Left hindlimb (tissue), 1 donor: ENCODE measurements around the gene DEDD2.
"Not testable (repeated sequence)": the region's sequence is repeated elsewhere in the genome, so short reads cannot be mapped to it uniquely, and the experiment has no call there.

Experiments
- DNase-seq: peaks from one replicate; pipeline ENCODE4 v3.0.0-alpha.2; 2018

DEDD2 gene, protein sequence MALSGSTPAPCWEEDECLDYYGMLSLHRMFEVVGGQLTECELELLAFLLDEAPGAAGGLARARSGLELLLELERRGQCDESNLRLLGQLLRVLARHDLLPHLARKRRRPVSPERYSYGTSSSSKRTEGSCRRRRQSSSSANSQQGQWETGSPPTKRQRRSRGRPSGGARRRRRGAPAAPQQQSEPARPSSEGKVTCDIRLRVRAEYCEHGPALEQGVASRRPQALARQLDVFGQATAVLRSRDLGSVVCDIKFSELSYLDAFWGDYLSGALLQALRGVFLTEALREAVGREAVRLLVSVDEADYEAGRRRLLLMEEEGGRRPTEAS

GRCh38 chr19:42217520-42218437, at the start of gene DEDD2:
TSS of gene DEDD2 (minus strand) at chr19:42217677. CDS start at chr19:42217007, 670 bp downstream.
- DNase-seq = peak; percentile 96

- DNase-seq = not testable (repeated sequence)
Observed at GRCh38 chr19:42266928-42267603, 49.6 kb upstream of the DEDD2 start.

DNA sequence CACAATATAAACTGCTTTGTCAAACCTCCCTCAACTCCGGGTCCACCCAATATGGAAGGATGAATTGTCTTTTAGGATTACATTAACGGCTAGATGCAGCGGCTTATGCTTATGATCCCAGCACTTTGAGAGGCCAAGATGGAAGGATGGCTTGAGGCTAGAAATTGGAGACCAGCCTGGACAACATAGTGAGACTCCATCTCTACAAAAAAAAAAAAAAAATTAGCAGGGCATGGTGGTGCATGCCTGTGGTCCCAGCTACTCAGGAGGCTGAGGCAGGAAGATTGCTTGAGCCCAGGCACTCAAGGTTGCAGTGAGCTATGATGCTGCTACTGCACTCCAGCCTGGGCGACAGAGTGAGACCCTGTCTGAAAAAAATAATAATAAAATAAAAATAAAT, 48.6 kb upstream of the DEDD2 start:
- DNase-seq = not testable (repeated sequence)

- no peak for DNase-seq
Observed at GRCh38 chr19:42261763-42262162, 44.3 kb upstream of the DEDD2 start.

- not testable (repeated sequence) for DNase-seq
Observed at GRCh38 chr19:42257842-42258241, 40.4 kb upstream of the DEDD2 start.

- peak; percentile 84 for DNase-seq
Observed at GRCh38 chr19:42255766-42256745, 38.6 kb upstream of the DEDD2 start.

DNA sequence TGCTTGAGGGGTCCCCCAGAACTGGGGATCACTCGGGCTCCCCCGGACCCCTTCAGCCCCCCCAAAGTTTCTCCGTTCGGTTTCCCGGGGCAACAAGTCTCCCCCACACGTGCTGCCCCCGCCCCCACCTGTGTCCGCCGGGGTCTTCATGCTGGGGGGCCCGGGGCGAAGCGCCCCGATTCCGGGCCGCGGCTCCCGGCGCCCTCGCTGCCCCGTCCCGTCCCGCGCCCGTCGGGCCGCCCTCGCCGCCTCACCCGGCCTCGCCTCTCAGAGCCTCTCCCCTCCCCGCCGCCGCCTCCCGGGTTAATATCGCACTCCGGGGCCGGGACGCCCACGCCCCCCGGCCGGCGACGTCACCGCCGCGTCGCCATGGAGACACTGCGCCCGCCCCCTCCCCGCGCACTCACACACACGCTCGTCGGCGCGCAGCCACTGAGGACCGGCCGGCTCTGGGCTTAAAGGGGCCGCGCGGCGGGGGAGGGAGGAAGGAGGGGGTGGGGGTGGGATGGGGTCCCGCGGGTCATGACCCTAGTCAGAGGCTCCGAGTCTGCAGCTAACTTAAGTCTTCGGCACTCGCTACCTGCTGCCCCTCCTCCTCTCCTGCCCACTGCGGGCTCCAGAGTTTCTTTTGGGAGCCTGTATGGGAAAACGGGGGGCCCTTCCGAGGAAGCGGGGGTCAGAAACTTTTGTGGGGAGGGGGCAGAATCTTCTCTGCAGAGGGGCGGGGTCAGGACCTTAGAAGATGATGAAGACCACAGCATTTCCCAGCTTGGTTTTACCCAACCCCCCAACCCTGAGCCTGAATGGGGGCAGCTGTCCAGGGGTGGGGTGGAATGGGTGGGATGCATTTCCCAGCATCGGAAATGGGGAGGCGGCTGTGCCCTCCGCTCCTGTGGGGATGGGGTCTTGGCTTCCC, 37.6 kb upstream of the DEDD2 start, which contains the start of gene ERF:
Gene ERF, minus strand, starts transcription at position 279 of the 916 bp plus-strand sequence. Its CDS starts 129 bp downstream, at position 150.
- DNase-seq = peak; percentile 97

DNA sequence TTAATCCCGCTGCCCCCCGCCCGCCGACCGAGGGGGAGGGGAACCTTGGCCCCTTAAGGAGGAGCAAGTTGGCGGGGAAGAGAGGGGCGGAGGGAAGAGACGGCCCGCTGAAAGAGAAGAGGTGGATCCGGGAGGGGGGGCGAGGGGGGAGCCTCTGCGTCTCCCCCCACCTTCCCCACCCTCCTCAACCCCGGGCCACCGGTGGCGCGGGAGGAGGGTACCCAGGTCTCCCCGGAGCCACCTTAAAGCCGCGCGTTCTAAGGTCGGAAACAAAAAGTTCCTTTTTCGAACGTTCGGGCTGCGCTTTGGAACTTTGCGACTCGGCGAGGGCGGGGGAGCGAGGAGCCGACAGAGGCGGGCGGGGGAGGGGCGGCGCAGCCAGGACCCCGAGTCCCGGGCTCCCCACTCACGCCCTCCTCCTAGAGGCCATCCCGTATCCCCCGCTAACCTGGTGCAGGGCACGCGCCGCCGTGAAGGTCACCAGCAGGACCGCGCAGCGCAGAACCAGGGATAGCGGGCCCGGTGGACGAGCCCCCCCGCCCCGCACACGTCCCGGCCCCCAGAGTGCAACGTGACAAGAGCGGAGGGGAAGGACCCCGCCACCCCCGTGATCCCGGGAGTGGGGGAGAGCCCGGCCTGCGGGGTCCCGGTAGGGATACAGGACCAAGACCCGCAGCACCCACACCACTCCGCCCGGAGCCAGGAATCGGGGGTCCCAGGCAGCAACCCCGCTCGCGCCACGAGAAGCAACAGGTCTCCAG, 36.8 kb upstream of the DEDD2 start:
- peak; percentile 85 for DNase-seq

- DNase-seq = peak; percentile 82
Observed at GRCh38 chr19:42253245-42254088, 36.0 kb upstream of the DEDD2 start.

DNA sequence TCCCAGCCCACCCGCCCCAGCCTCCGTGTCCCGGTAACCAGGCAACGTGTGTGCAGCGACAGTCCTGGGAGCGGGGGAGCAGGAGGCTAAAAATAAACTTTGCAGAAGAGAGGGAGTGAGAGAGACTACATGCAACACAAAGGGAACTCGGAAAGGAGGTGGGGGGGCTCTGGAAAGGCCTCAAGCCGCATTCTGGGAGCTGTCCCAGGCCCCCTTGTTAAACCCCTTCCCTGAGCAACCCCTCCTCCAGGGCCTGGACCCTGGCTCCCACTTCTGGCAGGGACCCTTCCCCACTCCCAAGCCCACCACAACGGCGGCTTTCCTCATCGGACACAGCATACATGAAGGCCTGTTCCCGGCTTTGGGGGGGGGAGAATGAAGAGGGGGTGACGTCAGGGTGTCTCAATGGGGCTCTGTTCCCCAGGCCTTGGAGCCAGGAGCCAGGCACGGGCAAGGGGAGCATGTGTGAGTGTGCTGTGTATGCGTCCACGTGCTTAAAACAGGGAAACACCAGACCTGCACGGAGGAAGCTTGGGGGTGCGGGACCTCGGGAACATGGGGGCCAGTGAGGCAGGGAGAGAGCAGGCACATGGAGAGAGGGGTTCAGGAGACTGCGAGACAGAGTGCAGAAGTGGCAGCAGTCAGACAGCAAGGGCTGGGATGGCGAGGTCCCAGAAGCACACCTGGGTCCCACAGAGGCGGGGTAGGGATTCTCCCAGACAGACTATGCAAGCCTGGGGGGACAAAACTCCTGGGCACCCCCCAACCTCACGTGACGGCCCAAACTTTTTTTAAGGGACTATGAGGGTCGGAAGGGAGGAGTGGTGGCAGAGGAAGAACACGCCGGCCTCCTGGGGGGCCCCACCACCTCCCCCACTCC, 35.1 kb upstream of the DEDD2 start:
- DNase-seq = peak; percentile 84

GRCh38 chr19:42251572-42252358, 34.3 kb upstream of the DEDD2 start:
- peak; percentile 54 for DNase-seq

- DNase-seq = peak; percentile 72
Observed at GRCh38 chr19:42250666-42251531, 33.4 kb upstream of the DEDD2 start.

GRCh38 chr19:42250183-42250665, 32.7 kb upstream of the DEDD2 start:
- peak; percentile 57 for DNase-seq

DNA sequence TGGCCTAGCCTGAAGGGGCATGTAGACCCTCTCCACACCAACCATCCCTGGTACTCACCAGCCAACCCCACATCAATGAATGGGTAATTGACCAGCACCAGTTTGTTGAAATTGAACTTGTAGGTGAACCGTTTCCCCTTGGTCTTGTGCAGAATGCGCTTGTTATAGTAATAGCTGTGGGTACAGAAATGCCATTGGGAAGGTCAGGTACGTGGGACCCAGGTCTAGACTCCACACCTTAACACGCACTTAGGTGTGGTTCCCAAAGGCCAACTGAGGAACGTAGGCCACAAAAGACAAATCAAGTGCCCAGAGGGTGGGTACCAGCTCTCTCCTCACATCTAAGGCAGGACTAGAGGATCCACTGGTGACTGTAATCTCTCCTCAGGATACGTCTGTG, 32.3 kb upstream of the DEDD2 start:
- no peak for DNase-seq

- DNase-seq = peak; percentile 40
Observed at GRCh38 chr19:42249149-42249750, 31.8 kb upstream of the DEDD2 start.
